ENCODE results near the gene CACNA1A.
"Not testable (repeated sequence)": the region's sequence is repeated elsewhere in the genome, so short reads cannot be mapped to it uniquely, and the experiment has no call there.

CACNA1A gene

DNA sequence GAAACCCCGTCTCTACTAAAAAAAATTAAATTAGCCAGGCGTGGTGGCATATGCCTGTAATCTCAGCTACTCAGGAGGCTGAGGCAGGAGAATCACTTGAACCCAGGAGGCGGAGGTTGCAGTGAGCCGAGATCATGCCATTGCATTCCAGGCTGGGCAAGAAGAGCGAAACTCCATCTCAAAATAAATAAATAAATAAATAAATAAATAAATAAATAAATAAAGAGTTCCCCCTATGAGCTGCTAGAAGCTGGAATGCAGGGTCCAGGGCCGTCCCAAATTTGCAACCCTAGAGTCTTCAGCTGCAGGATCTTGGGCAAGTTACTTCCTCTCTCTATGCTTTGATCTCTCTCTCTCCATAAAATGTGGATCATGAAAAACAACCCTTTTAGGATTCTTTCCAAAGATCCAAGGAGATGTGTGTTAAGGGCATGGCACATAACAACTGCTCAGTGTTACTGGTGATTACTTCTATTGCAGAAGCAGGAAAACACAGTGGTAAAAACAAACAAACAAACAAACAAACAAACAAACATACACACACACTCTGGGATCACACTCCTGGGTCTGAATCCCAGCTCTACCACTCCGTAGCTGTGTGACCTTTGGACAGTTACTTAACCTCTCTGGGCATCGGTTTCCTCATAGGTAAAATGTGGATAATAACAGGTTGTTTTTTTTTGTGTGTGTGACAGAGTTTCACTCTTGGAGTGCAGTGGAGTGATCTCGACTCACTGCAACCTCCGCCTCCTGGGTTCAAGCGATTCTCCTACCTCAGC is 78.8 kb downstream of the CACNA1A start:
- peaks cover 8% of the 10 kb centered on the region for H3K9me3 Mint-ChIP-seq
- no peaks in the 10 kb centered on the region for H3K4me1 Mint-ChIP-seq (ENCODE audit: low read depth)
- H3K36me3 Mint-ChIP-seq (ENCODE audit: low read depth), result no peaks in the 10 kb centered on the region
- H3K27ac Mint-ChIP-seq, result no peak overlapping the region
- no peak overlapping the region for H3K4me3 Mint-ChIP-seq
- intact Hi-C loops (cut with micrococcal nuclease), result no loop called here
- peaks cover 8% of the 10 kb centered on the region for H3K27me3 Mint-ChIP-seq

DNA sequence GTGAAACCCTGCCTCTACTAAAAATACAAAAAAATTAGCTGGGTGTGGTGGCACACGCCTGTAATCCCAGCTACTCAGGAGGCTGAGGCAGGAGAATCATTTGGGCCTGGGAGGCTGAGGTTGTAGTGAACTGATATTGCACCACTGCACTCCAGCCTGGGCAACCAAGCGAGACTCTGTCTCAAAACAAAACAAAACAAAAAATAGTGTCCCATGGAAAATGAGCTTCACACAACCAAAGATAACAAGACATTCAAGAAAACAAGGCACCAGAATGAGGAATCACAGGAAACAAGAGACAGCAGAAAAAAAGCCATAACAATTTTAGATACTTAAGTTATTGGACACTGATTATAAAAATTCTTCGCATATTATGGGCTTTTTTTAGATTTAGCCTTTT is 80.4 kb downstream of the CACNA1A start:
- peaks cover 24% of the 10 kb centered on the region for H3K9me3 Mint-ChIP-seq
- H3K27ac Mint-ChIP-seq; H3K4me1 Mint-ChIP-seq (ENCODE audit: low read depth); H3K27me3 Mint-ChIP-seq; intact Hi-C loops (cut with micrococcal nuclease); H3K36me3 Mint-ChIP-seq (ENCODE audit: low read depth); H3K4me3 Mint-ChIP-seq: not testable (repeated sequence)

DNA sequence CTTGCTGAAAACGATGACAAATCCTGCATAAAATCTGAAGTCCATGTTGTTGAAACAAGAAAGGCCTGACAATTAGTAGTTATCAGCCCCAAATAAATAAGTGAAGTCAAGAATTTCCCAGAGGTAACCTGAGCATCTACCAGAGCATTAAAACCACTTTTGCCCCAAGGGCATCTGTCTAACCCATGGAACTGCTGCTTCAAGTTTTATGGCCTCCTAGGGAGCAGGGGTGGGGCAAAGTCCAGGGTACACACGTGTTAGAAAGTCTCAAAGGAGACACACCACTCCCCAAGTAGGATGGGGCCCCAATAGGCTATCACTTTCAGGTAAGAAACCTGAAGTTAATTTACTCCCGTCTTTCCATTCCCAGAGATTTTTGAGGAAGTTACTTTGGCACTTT is 81.1 kb downstream of the CACNA1A start:
- Mint-ChIP-seq H3K9me3 (peaks cover 28% of the 10 kb centered on the region), H3K4me3 (no peak overlapping the region), H3K36me3 (ENCODE audit: low read depth) (no peaks in the 10 kb centered on the region), H3K27me3 (peaks cover 4% of the 10 kb centered on the region), H3K27ac (no peak overlapping the region), H3K4me1 (ENCODE audit: low read depth) (no peaks in the 10 kb centered on the region)
- intact Hi-C loops (cut with micrococcal nuclease), result no loop called here

DNA sequence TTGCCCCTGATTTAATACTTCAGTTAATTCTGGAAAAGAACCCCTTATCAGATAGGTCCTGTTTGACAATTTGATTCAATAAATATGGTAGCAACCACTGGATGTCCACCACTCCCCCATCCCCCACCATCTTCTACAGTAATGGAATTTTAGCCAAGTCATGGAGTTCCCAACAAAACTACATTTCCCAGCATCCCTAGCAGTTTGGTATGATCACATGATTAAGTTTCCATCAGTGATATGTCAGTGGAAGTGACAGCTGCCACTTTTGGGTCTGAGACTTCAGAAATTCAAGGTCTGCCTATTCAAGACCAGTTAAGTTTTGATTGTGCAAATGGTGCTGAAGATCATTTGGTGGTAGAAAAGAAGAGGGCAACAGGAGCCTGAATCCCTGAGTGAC is 85.5 kb downstream of the CACNA1A start:
- H3K4me1 Mint-ChIP-seq (ENCODE audit: low read depth), result no peaks in the 10 kb centered on the region
- H3K9me3 Mint-ChIP-seq, result peaks cover 28% of the 10 kb centered on the region
- no peak overlapping the region for H3K27ac Mint-ChIP-seq
- no peaks in the 10 kb centered on the region for H3K36me3 Mint-ChIP-seq (ENCODE audit: low read depth)
- H3K27me3 Mint-ChIP-seq, result no peaks in the 10 kb centered on the region
- intact Hi-C loops (cut with micrococcal nuclease), result no loop called here
- H3K4me3 Mint-ChIP-seq, result no peak overlapping the region

DNA sequence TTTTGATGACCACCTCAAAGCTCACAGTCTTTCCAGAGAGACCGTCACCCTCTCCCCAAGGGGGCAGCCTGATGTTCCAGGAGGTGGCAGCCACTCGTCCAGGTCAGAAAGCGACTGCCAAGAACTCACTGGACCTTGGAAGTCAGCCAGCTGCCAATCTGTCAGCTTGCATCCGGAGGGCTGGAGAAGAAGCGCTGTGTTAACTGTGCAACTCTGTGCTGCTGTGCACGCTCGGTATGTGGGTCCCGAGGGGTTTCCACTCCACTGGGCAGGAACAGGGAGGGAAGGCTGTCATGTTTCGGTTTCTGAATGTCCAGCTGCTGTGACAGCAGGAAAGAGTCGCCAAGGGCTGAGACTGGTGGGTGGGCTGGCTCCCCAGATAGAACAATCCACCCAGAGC is 89.2 kb downstream of the CACNA1A start:
- no peaks in the 10 kb centered on the region for H3K36me3 Mint-ChIP-seq (ENCODE audit: low read depth)
- H3K27ac Mint-ChIP-seq, result no peak overlapping the region
- H3K4me1 Mint-ChIP-seq (ENCODE audit: low read depth), result no peaks in the 10 kb centered on the region
- H3K27me3 Mint-ChIP-seq, result no peaks in the 10 kb centered on the region
- H3K9me3 Mint-ChIP-seq, result peaks cover 16% of the 10 kb centered on the region
- intact Hi-C loops (cut with micrococcal nuclease), result no loop called here
- no peak overlapping the region for H3K4me3 Mint-ChIP-seq

DNA sequence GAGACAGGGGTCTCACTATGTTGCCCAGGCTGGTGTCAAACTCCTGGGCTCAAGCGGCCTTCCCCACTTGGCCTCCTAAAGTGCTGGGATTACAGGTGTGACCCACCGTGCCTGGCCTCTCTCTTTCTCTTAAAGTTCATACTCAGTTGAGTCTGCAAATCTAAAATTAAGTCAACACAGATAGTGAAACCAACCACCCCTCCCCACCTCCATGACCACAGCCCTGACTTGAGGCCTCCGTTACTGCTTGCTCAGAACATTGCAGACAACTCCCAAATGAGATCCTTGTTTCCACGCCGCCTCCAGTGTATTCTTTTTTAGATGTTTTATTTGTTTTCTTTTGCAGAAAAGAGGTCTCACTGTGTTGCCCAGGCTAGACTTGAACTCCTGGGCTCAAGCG is 94.4 kb downstream of the CACNA1A start:
- H3K4me1 Mint-ChIP-seq (ENCODE audit: low read depth), result no peaks in the 10 kb centered on the region
- no peaks in the 10 kb centered on the region for H3K36me3 Mint-ChIP-seq (ENCODE audit: low read depth)
- H3K9me3 Mint-ChIP-seq, result no peaks in the 10 kb centered on the region
- intact Hi-C loops (cut with micrococcal nuclease), result no loop called here
- H3K27ac Mint-ChIP-seq, result no peak overlapping the region
- H3K27me3 Mint-ChIP-seq, result peaks cover 2% of the 10 kb centered on the region
- H3K4me3 Mint-ChIP-seq, result no peak overlapping the region

DNA sequence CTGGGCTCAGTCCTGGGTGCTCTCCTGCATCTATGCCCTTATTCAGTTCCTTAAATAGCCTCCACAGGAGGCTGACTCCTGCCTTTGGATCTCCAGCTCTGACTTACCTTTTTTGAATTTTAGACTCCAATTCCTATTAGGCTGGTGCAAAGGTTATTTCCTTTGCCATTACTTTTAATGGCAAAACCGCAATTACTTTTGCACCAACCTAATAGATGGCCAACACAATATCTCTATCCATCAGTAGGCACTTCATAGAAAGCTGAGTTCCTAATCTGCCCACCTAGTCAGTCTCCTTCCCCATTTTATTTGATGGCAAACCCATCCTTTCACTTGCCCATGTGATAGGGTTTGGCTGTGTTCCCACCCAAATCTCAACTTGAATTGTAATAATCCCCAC is 95.3 kb downstream of the CACNA1A start:
- Mint-ChIP-seq H3K4me3 (no peak overlapping the region), H3K9me3 (no peaks in the 10 kb centered on the region), H3K27ac (no peak overlapping the region), H3K27me3 (peaks cover 2% of the 10 kb centered on the region), H3K36me3 (ENCODE audit: low read depth) (no peaks in the 10 kb centered on the region), H3K4me1 (ENCODE audit: low read depth) (no peaks in the 10 kb centered on the region)
- intact Hi-C loops (cut with micrococcal nuclease), result no loop called here

DNA sequence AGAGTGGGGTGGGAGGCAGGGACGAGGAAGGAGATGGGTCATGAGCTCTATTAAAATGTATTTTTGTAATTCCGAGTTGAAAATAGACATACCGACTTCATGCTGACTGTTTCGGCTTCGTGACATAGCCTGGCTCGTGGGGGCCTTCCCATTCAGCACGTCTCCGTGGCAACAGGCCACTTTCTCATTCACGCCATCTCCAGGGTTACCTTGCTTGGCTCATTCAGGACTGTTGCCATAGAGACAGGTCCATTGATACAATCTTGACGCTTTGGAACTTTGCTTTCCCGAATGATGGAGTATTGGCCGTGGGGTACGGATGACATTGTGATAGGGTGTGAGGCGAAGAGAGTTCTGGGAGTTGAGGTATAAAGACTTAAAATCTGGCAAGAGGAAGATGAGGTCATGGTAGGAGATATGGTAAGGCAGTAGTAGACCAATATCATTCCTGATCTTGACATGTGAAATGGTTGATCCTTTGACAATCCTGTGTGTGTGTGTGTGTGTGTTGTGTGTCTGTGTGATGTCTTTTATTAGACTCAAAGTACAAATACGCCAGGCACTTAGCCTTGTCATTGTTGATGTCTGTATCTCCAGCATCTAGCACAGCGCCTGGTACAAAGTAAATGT is 97.3 kb downstream of the CACNA1A start:
- Mint-ChIP-seq H3K4me1 (ENCODE audit: low read depth) (no peaks in the 10 kb centered on the region), H3K27ac (no peak overlapping the region), H3K36me3 (ENCODE audit: low read depth) (no peaks in the 10 kb centered on the region), H3K9me3 (no peaks in the 10 kb centered on the region), H3K27me3 (peaks cover 2% of the 10 kb centered on the region), H3K4me3 (no peak overlapping the region)
- intact Hi-C loops (cut with micrococcal nuclease), result no loop called here

DNA sequence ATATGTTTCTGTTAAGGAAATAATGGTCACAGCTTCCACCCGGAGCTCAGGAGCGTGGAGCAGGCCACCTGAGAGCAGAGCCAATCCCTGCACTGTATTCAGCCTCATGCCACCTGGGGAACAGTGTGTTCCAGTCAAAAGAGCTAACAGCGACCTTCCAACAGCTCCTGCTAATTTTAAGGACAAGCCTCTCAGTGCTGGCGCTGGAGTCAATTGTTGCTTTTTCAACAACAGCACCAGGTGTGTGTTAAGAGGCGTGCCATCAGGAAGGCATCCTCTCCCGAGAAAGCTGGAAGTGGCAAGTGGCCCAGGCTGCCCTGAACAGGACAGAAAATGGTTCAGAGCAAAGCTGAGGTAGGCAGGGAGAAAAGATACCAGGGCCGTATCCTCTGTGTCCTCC is 102.0 kb downstream of the CACNA1A start:
- Mint-ChIP-seq H3K27me3 (no peaks in the 10 kb centered on the region), H3K4me1 (ENCODE audit: low read depth) (peaks cover 6% of the 10 kb centered on the region), H3K9me3 (peaks cover 13% of the 10 kb centered on the region), H3K4me3 (no peak overlapping the region), H3K36me3 (ENCODE audit: low read depth) (no peaks in the 10 kb centered on the region), H3K27ac (no peak overlapping the region)
- intact Hi-C loops (cut with micrococcal nuclease), result no loop called here

DNA sequence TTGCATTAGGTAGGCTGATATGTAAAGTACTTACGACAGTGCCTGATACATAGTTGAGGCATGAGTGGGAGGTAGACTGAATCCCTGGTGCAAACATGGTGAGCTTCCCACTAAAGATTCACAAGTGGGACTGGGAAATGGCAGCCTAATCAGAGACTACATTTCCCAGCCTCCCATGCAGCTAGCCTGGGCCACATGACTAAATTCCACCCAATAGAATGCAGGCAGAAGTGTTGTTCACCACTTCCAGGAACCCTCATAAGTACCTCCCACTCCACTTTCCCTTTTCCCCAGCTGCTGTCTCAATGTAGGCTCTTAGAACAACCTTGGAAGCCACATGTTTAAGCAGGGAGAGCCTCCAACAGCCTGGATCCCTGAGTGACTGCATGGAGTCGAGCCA is 104.9 kb downstream of the CACNA1A start:
- H3K27ac Mint-ChIP-seq, result no peak overlapping the region
- H3K36me3 Mint-ChIP-seq (ENCODE audit: low read depth), result no peaks in the 10 kb centered on the region
- H3K9me3 Mint-ChIP-seq, result peaks cover 24% of the 10 kb centered on the region
- intact Hi-C loops (cut with micrococcal nuclease), result no loop called here
- no peak overlapping the region for H3K4me3 Mint-ChIP-seq
- H3K4me1 Mint-ChIP-seq (ENCODE audit: low read depth), result peaks cover 21% of the 10 kb centered on the region
- H3K27me3 Mint-ChIP-seq, result no peaks in the 10 kb centered on the region

DNA sequence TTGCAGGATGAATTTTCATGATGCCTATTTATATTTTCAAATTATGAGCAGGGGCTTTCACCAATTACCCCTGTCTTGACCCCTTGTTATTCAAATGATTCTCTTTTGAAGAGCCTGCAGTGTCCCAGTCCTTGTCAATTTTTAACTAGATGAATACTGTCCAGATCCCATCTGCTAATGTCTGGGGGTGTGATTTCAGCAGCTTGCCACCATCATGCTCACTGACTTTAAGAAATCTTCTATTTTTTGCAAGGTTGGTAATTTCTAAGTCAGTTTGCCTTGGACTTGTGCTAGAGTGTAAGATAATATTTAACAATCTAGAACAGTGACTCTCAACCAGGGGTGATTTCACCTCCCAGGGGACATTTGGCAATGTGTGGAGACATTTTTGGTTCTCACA is 106.0 kb downstream of the CACNA1A start:
- Mint-ChIP-seq H3K4me3 (no peak overlapping the region), H3K36me3 (ENCODE audit: low read depth) (no peaks in the 10 kb centered on the region), H3K27me3 (peaks cover 3% of the 10 kb centered on the region), H3K4me1 (ENCODE audit: low read depth) (peaks cover 25% of the 10 kb centered on the region), H3K9me3 (peaks cover 24% of the 10 kb centered on the region), H3K27ac (no peak overlapping the region)
- intact Hi-C loops (cut with micrococcal nuclease), result no loop called here

DNA sequence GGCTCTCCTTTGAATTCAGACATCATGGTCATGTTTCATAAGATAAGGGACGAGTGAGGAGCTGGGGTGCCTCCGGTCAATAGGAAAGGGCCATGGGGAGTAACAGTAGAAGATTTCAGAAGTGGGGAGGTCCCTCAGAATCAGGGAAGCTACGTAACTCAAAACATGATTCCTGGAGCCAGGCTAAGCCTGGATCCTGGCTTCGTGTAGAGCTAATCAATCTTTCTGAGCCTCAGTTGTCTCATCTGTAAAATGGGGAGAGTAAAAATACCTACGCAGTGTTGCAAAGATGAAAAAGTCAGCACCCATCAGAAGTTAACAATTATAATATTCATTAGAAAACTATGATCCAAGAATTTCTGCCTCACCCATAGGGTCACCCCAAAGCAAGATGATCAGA is 106.5 kb downstream of the CACNA1A start:
- Mint-ChIP-seq H3K4me3 (no peak overlapping the region), H3K27me3 (peaks cover 3% of the 10 kb centered on the region), H3K36me3 (ENCODE audit: low read depth) (no peaks in the 10 kb centered on the region), H3K27ac (no peak overlapping the region), H3K4me1 (ENCODE audit: low read depth) (peaks cover 25% of the 10 kb centered on the region), H3K9me3 (peaks cover 24% of the 10 kb centered on the region)
- intact Hi-C loops (cut with micrococcal nuclease), result no loop called here

DNA sequence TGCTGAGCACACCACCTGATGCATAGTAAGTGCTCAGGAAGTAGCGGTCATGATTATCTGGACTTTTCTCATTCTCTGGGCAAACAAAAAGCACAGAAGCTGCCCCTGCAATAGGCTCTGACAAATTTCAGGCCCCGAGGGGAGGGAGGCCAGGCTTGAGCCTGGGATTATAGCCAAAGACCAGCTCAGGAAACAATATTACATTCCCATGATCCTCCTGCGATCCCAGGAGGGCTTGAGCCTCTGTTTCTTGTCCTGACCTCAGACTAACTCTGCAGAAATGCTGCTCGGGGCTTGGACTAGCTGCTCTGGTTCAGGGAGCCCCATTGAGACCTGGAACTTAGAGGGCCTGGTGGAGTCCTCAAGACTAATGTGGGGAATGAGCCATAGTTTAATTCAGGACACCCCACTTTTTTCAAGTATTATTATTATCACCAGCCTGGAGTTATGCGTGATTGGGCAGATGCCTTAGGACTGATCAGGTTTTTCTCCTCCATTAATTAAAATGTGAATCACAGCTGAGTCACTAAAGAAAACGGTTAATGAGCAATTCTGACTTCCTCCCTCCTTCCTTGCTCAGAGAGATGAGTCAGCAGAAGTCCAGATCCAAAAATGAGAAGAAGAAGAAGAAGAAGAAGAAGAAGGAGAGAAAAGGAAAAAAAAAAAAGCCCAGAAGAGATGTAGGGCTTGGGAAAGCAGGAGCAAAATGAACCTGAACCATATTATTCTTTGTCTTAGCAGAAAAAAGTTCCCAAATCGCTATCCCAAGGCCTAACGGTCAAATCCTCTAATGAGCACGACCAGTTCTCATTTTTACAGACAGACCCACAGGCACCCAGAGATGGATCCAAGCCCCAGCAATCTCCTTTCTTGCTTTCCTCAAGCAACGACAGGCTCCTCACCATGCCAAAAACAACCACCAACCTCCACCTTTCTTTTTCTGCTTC is 107.2 kb downstream of the CACNA1A start:
- peaks cover 24% of the 10 kb centered on the region for H3K9me3 Mint-ChIP-seq
- intact Hi-C loops (cut with micrococcal nuclease), result no loop called here
- H3K27me3 Mint-ChIP-seq, result peaks cover 3% of the 10 kb centered on the region
- H3K4me3 Mint-ChIP-seq, result no peak overlapping the region
- H3K4me1 Mint-ChIP-seq (ENCODE audit: low read depth), result peaks cover 25% of the 10 kb centered on the region
- H3K27ac Mint-ChIP-seq, result no peak overlapping the region
- no peaks in the 10 kb centered on the region for H3K36me3 Mint-ChIP-seq (ENCODE audit: low read depth)

DNA sequence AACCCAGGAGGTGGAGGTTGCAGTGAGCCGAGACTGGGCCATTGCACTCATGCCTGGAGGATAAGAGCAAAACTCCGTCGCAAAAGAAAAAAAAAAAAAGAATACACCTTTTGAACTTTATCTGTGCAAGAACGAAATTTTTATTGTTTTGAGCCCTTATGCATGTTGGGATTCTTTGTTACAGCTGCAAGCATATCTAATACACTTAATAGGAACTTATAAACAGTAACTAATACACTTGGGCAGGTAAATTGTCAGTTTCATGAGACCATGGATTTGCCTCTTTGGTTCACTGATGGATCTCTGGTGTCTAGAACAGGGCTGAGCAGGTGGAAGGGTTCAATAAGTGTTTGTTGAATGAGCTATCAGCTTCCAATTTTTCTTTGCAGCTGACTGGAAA is 108.1 kb downstream of the CACNA1A start:
- peaks cover 31% of the 10 kb centered on the region for H3K9me3 Mint-ChIP-seq
- no peak overlapping the region for H3K4me3 Mint-ChIP-seq
- H3K4me1 Mint-ChIP-seq (ENCODE audit: low read depth), result peaks cover 31% of the 10 kb centered on the region
- intact Hi-C loops (cut with micrococcal nuclease), result no loop called here
- H3K27me3 Mint-ChIP-seq, result peaks cover 3% of the 10 kb centered on the region
- no peaks in the 10 kb centered on the region for H3K36me3 Mint-ChIP-seq (ENCODE audit: low read depth)
- H3K27ac Mint-ChIP-seq, result no peak overlapping the region

All from dendritic cell treated with granulocyte-macrophage colony-stimulating factor and Interleukin-4, amounts not matched to agents 40 ng/mL and 50 ng/mL, for 4 days (primary cell).